H9 (cell line): ENCODE measurements around the gene ATP5MC2. TPM values are rescaled to one million over a fixed set of nuclear protein-coding genes. Genes with fewer than 3 reads are reported as not detected.

Source experiments
- DNase-seq: peaks from one replicate; pipeline ENCODE4 v3.0.0-alpha.2; 2017
- H2AFZ ChIP-seq: one replicate; pipeline ENCODE4 v1.6.1; 2013; ENCODE audit warnings: mild to moderate bottlenecking, low read length, control low read depth, moderate library complexity
- H2AK5ac ChIP-seq: 2 replicates; pipeline ENCODE4 v1.6.1; 2013; ENCODE audit warnings: low read length, control low read depth, mixed read lengths; ENCODE audit not compliant: insufficient read length
- H2BK120ac ChIP-seq: one replicate; pipeline ENCODE4 v1.6.1; 2013; ENCODE audit warnings: low read depth, mild to moderate bottlenecking, low read length, control low read depth, inconsistent platforms; ENCODE audit not compliant: poor library complexity, severe bottlenecking
- H2BK12ac ChIP-seq: 2 replicates; pipeline ENCODE4 v1.6.1; 2013; ENCODE audit warnings: low read length, control low read depth, mixed read lengths, low read depth; ENCODE audit not compliant: insufficient read length
- H2BK15ac ChIP-seq: 2 replicates; pipeline ENCODE4 v1.6.1; 2013; ENCODE audit warnings: low read depth, low read length, control low read depth
- H2BK20ac ChIP-seq: one replicate; pipeline ENCODE4 v1.6.1; 2013; ENCODE audit warnings: low read depth, mild to moderate bottlenecking, low read length, control low read depth, inconsistent platforms; ENCODE audit not compliant: poor library complexity, severe bottlenecking
- H2BK5ac ChIP-seq: 2 replicates; pipeline ENCODE4 v1.6.1; 2013; ENCODE audit warnings: low read length, control low read depth, mixed read lengths; ENCODE audit not compliant: insufficient read length
- H3K14ac ChIP-seq: 2 replicates; pipeline ENCODE4 v1.6.1; 2013; ENCODE audit warnings: low read length, control low read depth; ENCODE audit not compliant: insufficient read depth
- H3K18ac ChIP-seq: 2 replicates; pipeline ENCODE4 v1.6.1; 2013; ENCODE audit warnings: low read depth, mild to moderate bottlenecking, mixed read lengths, low read length, control low read depth; ENCODE audit not compliant: insufficient read length
- H3K23ac ChIP-seq: 2 replicates; pipeline ENCODE4 v1.6.1; 2013; ENCODE audit warnings: low read length, control low read depth, mixed read lengths, low read depth; ENCODE audit not compliant: insufficient read length
- H3K23me2 ChIP-seq: 2 replicates; pipeline ENCODE4 v1.6.1; 2013; ENCODE audit warnings: low read depth, mild to moderate bottlenecking, mixed read lengths, low read length, control low read depth; ENCODE audit not compliant: insufficient read length, poor library complexity, severe bottlenecking
- H3K27ac ChIP-seq: 2 replicates; pipeline ENCODE4 v1.5.1; 2013; ENCODE audit warnings: low read length, control low read depth, mixed read lengths, low read depth; ENCODE audit not compliant: insufficient read length
- H3K27me3 ChIP-seq: 2 replicates; pipeline ENCODE4 v1.6.1; 2013; ENCODE audit warnings: low read length, control low read depth, inconsistent platforms; ENCODE audit not compliant: insufficient read depth
- H3K4ac ChIP-seq: 2 replicates; pipeline ENCODE4 v1.6.1; 2013; ENCODE audit warnings: low read depth, mild to moderate bottlenecking, control low read depth, inconsistent platforms, low read length, moderate library complexity
- H3K4me1 ChIP-seq: 2 replicates; pipeline ENCODE4 v1.6.1; 2013; ENCODE audit warnings: low read length, control low read depth, inconsistent platforms; ENCODE audit not compliant: insufficient read depth
- H3K4me2 ChIP-seq: 2 replicates; pipeline ENCODE4 v1.6.1; 2013; ENCODE audit warnings: low read length, control low read depth, mixed read lengths; ENCODE audit not compliant: insufficient read length, insufficient read depth
- H3K56ac ChIP-seq: 2 replicates; pipeline ENCODE4 v1.6.1; 2013; ENCODE audit warnings: low read depth, mild to moderate bottlenecking, mixed read lengths, low read length, control low read depth; ENCODE audit not compliant: insufficient read length
- H3K79me1 ChIP-seq: 2 replicates; pipeline ENCODE4 v1.6.1; 2013; ENCODE audit warnings: low read depth, mild to moderate bottlenecking, moderate library complexity, low read length, control low read depth, inconsistent platforms; ENCODE audit not compliant: insufficient read depth, poor library complexity, severe bottlenecking
- H3K79me2 ChIP-seq: 2 replicates; pipeline ENCODE4 v1.6.1; 2013; ENCODE audit warnings: low read length, control low read depth, inconsistent platforms; ENCODE audit not compliant: insufficient read depth
- H3K9ac ChIP-seq: 2 replicates; pipeline ENCODE4 v1.6.1; 2013; ENCODE audit warnings: low read length, control low read depth, mixed read lengths; ENCODE audit not compliant: insufficient read length; ENCODE audit errors: extremely low read depth
- H3K9me3 ChIP-seq: one replicate; pipeline ENCODE4 v1.6.1; 2013; ENCODE audit warnings: low read depth, low read length, inconsistent platforms; ENCODE audit not compliant: control insufficient read depth
- H3T11ph ChIP-seq: one replicate; pipeline ENCODE4 v1.6.1; 2013; ENCODE audit warnings: mild to moderate bottlenecking, low read length, control low read depth, inconsistent platforms
- H4K20me1 ChIP-seq: one replicate; pipeline ENCODE4 v1.6.1; 2013; ENCODE audit not compliant: control insufficient read depth, insufficient read length, insufficient read depth
- H4K5ac ChIP-seq: 2 replicates; pipeline ENCODE4 v1.6.1; 2013; ENCODE audit warnings: low read depth, mild to moderate bottlenecking, mixed read lengths, low read length, control low read depth; ENCODE audit not compliant: insufficient read length
- H4K8ac ChIP-seq: replicated peaks from 2 replicates; pipeline ENCODE4 v1.6.1; 2013; ENCODE audit warnings: low read length, control low read depth, mixed read lengths, low read depth; ENCODE audit not compliant: insufficient read length
- H4K91ac ChIP-seq: 2 replicates; pipeline ENCODE4 v1.6.1; 2013; ENCODE audit warnings: low read depth, mild to moderate bottlenecking, moderate library complexity, mixed read lengths, low read length, control low read depth; ENCODE audit not compliant: insufficient read length
- H3K27ac Mint-ChIP-seq, 3 experiments: 2 replicates in 2 of 3; 3 replicates in 1 of 3; pipeline ENCODE4 v1.8.0; 2020 to 2021; ENCODE audit warnings: mixed read lengths in 3 of 3, mild to moderate bottlenecking in 1 of 3, moderate library complexity in 1 of 3
- H3K27me3 Mint-ChIP-seq: 2 replicates; pipeline ENCODE4 v1.8.0; 2021; ENCODE audit warnings: low read depth, mild to moderate bottlenecking, moderate library complexity, mixed read lengths
- H3K36me3 Mint-ChIP-seq, 3 experiments: 2 replicates in 2 of 3; 3 replicates in 1 of 3; pipeline ENCODE4 v1.8.0; 2020 to 2021; ENCODE audit warnings: low read depth in 3 of 3, mixed read lengths in 3 of 3; ENCODE audit not compliant: insufficient read depth in 1 of 3
- H3K4me1 Mint-ChIP-seq, 2 experiments: 2 replicates each; pipeline ENCODE4 v1.8.0; 2020; ENCODE audit warnings: mixed read lengths in 2 of 2
- H3K4me3 Mint-ChIP-seq, 2 experiments: 2 replicates in 1 of 2; 3 replicates in 1 of 2; pipeline ENCODE4 v1.8.0; 2020 to 2021; ENCODE audit warnings: mild to moderate bottlenecking in 2 of 2, mixed read lengths in 2 of 2, moderate library complexity in 1 of 2
- H3K9me3 Mint-ChIP-seq, 2 experiments: 2 replicates in 1 of 2; 3 replicates in 1 of 2; pipeline ENCODE4 v1.8.0; 2020; ENCODE audit warnings: mild to moderate bottlenecking in 2 of 2, mixed read lengths in 2 of 2, moderate library complexity in 1 of 2
- WGBS: extraction: QIAGEN DNeasy Blood & Tissue Kit; methylation state at CpG from one replicate; pipeline ENCODE4 v1.1.7; 2013; ENCODE audit warnings: missing lambda C conversion rate, low lambda C conversion rate, mixed read lengths; ENCODE audit not compliant: insufficient read length; ENCODE audit errors: extremely low coverage; 5-methylcytosine and 5-hydroxymethylcytosine counted together
- total RNA-seq: library from RNA; stranded (reverse); gene quantifications from 2 replicates; pipeline ENCODE4 v1.2.1, GENCODE V29; 2021
- TF ChIP-seq, protein P1 (sequence below): fragments of 200-600 bp; sonication (generic); conservative IDR thresholded peaks from 3 replicates; pipeline ENCODE4 v1.8.0; 2021; ENCODE audit warnings: antibody characterized with exemption, mild to moderate bottlenecking

Gene ATP5MC2
- total RNA-seq, 1 experiment from 2014 or later, result 379 TPM

DNA sequence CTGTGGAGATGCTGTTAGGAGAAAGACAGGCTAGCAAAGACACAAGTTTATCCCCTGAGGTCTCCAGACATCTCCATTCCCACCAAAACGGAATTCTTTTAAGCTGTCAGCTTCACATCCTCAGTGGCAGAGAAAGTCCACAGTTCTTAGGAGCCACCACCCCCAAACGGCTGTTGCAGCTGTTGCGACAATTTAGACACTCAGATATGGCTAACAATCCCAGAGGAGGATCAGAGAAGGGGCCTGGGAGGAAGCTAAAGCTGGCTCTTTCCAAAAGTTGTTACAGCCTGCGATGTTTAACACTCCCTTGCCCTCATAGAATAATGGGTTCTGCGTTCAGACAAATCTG, 1.9 kb upstream of the ATP5MC2 start:
- Histone ChIP-seq H3K23ac (no peak overlapping the region), H4K5ac (no peak overlapping the region), H2BK120ac (no peak overlapping the region), H3K9ac (peak overlapping the region; percentile 68), H3K79me2 (no peaks in the 10 kb centered on the region), H3K4me1 (peaks cover 7% of the 10 kb centered on the region), H3K79me1 (peaks cover 3% of the 10 kb centered on the region), H3K9me3 (no peaks in the 10 kb centered on the region), H2BK12ac (no peak overlapping the region), H2AFZ (no peak overlapping the region), H2BK15ac (no peak overlapping the region), H3K56ac (no peak overlapping the region), H3T11ph (no peak overlapping the region), H4K8ac (no peak overlapping the region), H4K20me1 (no peaks in the 10 kb centered on the region), H3K4ac (no peak overlapping the region), H3K23me2 (peaks cover 19% of the 10 kb centered on the region), H4K91ac (no peak overlapping the region), H2AK5ac (no peak overlapping the region), H3K27me3 (no peaks in the 10 kb centered on the region), H2BK20ac (no peak overlapping the region), H3K4me2 (peak overlapping the region; percentile 87), H3K27ac (peak overlapping the region; percentile 12), H2BK5ac (no peak overlapping the region), H3K18ac (peak overlapping the region; percentile 39), H3K14ac (no peak overlapping the region; the same call in 1 of the 2 replicates)
- TF ChIP-seq, protein P1, sequence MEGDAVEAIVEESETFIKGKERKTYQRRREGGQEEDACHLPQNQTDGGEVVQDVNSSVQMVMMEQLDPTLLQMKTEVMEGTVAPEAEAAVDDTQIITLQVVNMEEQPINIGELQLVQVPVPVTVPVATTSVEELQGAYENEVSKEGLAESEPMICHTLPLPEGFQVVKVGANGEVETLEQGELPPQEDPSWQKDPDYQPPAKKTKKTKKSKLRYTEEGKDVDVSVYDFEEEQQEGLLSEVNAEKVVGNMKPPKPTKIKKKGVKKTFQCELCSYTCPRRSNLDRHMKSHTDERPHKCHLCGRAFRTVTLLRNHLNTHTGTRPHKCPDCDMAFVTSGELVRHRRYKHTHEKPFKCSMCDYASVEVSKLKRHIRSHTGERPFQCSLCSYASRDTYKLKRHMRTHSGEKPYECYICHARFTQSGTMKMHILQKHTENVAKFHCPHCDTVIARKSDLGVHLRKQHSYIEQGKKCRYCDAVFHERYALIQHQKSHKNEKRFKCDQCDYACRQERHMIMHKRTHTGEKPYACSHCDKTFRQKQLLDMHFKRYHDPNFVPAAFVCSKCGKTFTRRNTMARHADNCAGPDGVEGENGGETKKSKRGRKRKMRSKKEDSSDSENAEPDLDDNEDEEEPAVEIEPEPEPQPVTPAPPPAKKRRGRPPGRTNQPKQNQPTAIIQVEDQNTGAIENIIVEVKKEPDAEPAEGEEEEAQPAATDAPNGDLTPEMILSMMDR, result no peak
- Mint-ChIP-seq H3K9me3 (peaks cover 0 to 4% of the 10 kb centered on the region in 2 experiments; a peak in 1 of 5 replicates), H3K36me3 (peaks cover 14 to 22% (median 18%) of the 10 kb centered on the region in 3 experiments; a peak in 6 of 7 replicates), H3K27me3 (peaks cover 3% of the 10 kb centered on the region), H3K27ac (peak overlapping the region; percentile 90 to 100 (median 95); a peak in 5 of 7 replicates), H3K4me1 (peaks cover 30 to 41% of the 10 kb centered on the region in 2 experiments), H3K4me3 (peak overlapping the region; percentile 90 to 98)
- DNase-seq, result no peak
- no CpG with 5 or more reads among the region's 5 CpGs for WGBS
